GM19324 (cell line): Measurements from ENCODE around the gene PCNX1.
"Not testable (repeated sequence)": the region's sequence is repeated elsewhere in the genome, so short reads cannot be mapped to it uniquely, and the experiment has no call there.

ENCODE experiments used
- ATAC-seq: cut with Tn5 transposase; IDR thresholded peaks from one replicate; pipeline ENCODE4 v1.9.1; 2021; ENCODE audit warnings: mild to moderate bottlenecking, moderate library complexity; ENCODE audit not compliant: unreplicated experiment, low FRiP score

The PCNX1 gene

DNA sequence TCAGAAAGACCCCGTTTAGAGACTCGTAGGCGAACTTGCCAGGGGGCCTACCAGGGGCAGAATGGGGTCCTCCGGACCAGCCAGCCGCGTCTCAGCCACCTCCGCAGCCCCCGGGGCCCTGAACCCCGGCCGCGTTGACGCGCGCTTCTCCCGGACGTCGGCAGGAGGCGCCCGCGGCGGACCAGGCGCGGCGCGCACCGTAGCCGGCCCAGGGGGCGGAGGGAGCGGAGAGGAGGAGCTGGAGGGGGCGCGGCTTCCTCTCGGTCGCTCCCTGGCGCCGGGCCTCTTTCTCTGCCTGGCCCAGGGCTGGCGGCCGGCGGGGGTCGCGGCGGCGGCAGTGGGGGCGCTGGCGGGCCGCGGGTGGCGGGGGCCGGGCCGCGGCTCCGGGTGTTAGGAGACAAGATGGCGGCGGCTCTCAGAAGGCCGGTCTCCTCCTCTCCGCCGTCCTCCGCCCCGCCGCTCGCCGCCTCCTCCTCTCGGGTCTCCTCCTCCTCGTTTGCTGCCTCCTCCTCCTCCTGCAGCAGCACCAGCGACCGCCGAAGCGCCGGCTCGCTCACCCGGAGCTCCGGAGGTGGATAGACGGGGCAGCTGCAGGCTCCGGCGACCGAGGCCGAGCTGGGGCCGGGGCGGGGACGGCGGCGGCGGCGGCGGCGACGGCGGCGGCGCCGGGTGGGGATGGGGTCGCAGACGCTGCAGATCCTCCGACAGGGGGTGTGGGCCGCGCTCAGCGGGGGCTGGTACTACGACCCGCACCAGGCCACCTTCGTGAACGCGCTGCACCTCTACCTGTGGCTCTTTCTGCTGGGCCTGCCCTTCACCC is at the start of gene PCNX1:
PCNX1 (plus strand) TSS at position 284 of the 820 bp plus-strand sequence; CDS start at position 676, 392 bp downstream.
- peak; percentile 83 for ATAC-seq

DNA sequence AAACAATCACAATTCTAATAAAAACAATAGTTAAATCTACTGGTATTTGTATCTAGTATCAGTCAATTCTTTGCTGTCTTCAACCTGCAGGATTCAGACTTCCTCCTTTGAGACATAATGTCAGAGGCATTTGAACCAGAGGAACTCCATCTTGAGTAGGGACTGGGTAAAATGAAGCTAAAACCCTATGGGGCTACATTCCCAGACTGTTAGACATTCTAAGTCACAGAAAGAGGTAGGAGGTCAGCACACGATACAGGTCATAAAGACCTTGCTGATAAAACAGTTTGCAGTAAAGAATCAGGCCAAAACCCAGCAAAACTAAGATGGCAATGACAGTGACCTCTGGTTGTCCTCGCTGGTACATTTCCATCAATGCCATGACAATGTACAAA is 49.8 kb upstream of the PCNX1 start:
- no peak for ATAC-seq

DNA sequence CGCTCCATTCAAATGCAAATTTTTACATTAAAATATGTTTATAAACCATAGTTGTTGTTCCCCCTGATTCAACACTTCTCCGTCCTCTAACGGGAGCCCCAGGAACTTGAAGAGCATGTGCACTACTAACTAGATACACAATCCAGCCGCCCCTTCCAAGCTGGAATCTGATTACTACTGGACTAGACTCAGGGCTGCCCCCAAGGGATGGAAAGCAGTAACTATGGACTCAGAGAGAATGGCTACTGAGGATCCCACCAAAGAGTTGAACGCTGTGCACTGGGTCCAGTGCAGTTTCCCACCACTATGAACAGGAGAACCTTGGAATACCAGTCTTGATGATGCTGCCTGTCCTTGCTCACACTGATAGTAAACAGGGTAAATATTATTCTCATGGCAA is 48.6 kb upstream of the PCNX1 start:
- ATAC-seq = no peak

DNA sequence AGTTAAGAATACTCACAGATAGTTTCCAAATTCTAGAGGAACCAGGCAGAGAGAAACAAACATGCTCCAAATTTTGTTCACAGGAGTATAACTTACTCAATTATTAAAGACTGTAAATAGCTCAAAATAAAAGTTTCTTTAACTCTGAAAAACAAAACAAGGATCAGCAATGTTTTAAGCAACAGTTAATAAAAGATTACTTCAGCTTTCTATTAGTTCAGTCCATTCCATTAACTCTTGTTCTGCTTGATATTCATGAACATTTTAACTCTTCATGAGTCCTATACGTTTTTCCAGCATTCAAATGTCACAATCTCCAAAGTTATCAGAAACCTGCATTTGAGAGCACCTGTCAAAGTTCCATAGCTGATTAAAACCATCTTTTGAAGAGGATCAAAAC is 40.3 kb upstream of the PCNX1 start:
- ATAC-seq = not testable (repeated sequence)

DNA sequence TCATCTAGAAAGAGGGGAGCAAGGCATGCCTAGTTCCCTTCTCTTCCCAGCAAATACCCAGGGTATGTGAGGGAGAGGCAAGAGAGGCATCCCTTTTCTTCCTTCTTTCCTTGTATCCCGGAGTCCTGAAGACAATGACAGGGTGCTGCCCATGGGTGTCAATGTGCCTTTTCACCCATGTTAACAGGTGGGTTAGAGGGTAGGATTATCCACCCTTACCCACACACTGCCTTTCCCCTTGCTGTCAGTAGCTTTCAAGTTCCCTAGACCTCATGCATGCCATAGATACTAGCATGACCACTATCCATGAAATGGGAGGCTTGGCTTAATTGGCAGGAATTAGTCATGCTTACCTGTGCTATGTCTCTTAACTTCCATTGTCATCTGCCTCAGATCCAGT is 36.3 kb upstream of the PCNX1 start:
- no peak for ATAC-seq

DNA sequence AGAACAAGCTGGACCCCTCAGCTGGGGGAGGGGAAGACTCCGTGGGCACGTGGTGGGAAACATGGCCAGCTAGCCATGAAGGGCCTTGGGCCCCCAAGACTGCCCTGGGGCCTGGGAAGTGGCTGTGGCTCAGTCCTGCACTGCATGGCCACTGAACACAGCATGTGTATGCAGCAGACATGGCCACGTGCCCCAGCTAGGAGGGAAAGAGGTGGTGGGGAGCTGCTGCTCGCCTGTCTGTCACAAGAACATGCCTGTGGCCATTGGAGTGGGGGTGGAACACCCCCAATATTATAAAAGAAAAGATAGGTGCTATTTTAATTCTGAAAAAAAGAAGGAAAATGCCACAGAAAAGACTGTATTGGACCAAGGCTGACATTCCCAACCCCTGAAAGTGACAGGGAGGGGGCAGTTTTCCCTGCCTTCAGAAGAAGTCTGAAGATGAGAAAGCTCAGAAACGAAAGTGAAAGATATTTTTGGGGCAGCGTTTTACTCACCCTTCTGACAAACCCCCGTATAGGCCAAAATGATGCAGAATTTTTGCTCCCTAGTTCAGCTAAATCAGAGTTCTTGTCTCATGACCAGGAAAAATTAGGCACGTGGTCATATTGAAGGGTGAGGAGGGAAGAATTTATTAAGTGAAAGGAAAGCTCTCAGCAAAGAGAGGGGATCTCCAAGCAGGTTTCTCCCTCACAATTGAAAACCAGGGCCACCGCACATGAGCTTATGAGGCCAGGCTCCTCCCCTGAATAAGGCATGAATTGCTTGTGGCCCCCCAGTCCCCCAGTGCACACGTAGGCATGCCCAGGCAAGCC is 35.2 kb upstream of the PCNX1 start:
- no peak for ATAC-seq

DNA sequence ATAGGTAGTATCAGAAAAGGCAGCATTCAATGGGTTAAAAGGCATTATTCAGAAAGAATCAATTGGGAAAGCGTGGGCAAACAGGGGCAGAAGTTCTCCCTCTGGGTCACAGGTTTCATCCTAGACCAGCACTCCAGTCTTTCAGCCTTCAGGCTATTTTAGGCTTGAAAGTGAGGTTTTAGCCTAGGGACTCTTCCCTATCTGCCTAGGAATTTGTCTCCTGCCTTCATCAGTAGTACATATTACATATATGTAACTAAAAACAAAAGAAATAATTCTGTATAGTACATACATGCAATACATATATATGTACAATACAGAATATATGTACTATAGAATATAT is 34.6 kb upstream of the PCNX1 start:
- no peak for ATAC-seq

DNA sequence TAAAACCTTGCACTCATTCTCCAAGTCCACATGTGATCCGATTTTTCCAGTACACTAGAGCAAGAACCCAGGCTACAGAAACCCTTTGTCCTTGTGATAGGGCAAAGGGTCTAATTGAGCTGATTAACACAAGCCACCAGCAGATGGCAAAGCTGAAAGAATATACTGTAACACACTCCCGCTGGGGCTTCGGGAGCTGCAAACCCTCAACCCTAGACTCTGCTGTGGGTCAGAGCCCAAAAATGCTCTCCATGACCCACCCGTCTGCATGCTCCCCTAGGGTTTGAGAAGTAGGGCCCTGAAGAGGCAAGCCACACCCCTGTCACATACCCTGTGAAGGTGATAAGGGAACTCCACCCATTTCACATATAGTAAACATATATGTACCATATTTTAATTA is 33.6 kb upstream of the PCNX1 start:
- no peak for ATAC-seq

DNA sequence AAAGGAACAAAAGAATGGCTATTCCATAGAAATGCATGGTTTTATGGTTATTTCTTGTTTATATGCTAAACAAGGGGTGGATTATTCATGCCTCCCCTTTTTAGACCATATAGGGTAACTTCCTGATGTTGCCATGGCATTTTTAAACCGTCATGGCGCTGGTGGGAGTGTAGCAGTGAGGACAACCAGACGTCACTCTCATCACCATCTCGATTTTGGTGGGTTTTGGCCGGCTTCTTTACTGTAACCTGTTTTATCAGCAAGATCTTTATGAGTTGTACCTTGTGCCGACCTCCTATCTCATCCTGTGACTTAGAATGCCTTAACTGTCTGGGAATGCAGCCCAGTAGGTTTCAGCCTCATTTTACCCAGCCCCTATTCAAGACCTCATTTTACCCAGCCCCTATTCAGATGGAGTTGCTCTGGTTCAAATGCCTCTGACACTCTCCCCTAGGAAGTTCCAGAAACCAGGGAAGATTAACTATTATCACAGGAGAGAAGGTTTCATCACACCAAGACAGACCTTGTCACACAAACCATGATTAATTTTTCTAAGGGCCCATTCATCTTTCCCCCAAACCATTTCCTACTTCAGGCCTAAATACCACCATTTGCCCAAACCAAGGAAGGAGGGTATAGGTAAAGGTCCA is 31.3 kb upstream of the PCNX1 start:
- ATAC-seq = not testable (repeated sequence)

DNA sequence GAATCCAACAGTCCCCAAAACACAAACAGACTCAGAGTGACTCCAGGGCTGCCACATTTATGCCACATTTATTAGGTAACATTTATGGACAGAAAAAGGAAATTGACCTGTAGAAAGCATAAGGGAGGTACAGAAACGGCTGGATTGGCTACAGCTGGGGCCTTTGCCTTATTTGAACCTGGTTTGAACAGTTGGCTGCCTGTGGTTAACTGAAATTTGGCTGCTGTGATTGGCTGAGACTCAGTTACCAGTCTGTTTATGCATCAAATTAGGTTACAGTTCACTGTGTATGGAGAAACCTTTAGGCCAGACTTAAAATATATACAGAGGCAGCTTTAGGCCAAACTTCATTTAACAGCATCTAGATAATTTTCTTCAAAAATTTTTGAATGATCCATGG is 27.8 kb upstream of the PCNX1 start:
- no peak for ATAC-seq

DNA sequence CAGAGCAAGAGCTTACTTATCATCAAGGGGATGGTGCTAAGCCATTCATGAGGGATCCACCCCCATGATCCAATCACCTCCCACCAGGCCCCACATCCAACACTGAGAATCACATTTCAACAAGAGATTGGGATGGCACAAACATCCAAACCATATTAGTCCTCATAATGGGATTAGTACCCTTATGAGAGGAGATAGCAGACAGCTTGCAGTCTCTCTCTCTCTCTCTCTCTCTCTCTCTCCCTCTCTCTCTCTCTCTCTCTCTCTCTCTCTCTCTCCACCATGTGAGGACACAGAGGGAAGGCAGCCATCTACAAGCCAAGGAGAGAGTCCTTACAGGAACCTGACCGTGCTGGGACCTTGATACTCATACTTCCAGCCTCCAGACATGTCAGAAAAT is 26.4 kb upstream of the PCNX1 start:
- not testable (repeated sequence) for ATAC-seq

DNA sequence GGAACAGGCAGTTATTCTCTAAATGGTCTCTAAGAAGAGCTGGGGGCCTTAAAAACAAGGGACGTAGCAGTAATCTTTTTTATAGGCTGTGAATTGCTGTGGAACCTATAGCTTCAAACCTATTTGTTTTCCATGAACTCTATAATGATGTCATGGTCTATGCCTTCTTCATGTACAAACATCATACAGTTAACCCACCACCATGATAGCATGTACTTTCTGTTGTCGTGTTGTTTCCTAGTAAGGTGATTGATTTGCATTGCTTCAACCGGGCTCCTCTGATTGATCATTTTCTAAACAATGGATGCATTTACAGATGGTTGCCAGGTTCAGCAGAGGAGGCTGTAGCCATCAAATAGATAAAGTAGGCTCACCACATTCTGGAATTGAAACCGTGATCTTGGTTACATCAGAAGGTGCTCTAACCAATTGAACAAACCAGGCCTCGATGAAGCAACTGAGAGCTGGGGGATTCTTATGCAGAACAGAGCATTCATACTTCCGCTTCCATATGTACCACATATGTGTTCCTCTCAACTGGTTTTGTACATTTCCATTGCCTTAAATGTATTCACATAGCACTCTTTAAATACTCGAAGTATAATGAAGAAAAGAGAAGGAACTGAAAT is 25.6 kb upstream of the PCNX1 start:
- no peak for ATAC-seq

DNA sequence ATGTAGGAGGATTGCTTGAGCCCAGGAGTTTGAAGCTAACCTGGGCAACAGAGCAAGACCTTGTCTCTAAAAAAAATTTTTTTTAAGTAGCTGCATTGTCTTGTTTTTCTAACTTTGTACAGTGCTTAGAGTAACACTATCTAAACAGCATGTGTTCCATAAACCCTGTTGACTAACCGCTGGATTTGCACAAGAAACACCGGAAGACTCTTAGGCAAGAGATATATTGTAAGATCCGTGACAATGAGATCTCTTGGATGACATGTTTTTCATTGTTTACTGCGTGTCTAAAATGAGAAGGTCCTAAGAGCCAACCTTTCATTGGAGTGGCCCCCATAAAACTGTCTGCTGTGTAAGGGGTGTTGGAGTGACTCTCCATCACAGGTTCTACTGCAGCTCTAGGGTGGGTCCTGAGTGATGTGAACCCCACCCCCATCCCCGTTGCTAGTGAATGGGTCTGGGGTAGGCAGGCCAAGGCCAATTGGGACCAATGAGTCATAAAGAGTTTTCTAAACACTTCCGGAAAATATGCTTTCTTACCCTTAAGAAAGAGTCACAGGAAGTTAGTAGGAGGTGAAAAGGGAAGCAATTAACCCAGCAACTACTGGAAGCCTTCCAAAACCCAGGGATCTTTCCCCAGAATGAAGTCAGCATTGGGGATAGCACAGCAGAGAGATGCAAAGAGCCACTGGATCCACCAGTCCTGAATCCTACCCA is 24.3 kb upstream of the PCNX1 start:
- no peak for ATAC-seq

DNA sequence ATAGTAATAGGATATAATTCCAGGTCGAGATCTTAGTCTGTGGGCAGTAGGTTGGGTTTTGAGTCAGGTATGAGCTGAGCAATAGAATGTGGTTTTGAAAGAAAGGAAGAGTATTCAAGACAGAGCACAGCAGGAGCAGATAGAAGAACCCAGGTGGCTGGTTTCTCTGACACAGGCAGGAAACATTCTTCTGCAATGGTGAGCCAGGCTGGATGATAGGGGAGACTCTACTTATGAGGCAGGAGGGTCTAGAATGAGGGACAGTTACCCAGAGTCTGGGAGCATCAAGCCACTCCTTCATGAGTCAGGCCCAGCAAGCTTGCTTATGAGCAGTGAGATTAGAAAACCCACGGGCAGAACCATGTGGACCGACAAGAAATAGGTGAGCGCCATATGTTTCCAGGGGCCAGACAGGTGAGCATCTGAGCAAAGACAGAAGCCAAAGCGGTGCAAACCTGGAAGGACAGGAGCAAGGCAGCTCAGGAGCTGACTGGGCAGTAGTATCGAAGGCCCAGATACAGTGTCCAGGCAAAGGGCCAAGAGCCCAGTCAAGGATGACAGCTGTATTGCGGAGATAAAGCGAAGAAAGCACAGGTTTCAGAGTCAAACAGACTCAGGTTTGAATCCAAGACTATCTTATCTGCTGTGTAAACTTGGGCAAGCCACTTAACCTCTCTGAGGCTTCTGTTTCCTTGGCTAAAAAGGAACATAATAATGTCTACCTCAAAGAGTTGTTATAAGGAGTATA is 22.5 kb upstream of the PCNX1 start:
- no peak for ATAC-seq

DNA sequence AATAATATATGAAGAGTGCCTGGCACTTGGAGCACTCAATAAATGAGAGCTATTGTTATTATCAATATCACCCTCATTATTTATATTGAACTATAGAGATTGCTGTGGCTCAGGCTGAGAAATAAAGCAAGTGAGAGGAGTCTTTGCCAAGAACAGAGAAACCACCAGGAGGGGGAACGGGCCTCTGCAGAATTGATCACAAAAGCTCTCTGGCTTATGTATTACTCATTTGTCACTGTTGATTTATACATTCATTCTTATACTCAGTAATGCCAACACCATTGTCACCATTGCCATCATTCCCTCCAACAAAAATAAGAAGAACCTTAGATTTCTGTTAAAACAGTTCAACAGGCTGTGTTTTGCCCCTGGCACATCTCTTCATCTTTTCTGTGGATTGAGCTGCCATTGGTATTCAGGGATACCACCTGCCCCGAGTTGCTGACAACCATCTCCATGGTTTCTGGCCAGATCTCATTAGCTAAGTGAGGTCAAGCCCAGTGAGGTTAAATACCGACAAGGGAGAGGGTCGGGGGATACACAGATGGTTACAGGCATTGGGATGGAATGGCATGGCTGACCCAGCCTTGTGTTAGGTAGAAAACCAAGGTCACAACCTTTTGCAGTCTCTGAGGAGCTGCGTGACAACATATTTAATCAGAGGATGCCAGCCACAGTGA is 21.8 kb upstream of the PCNX1 start:
- ATAC-seq = no peak

DNA sequence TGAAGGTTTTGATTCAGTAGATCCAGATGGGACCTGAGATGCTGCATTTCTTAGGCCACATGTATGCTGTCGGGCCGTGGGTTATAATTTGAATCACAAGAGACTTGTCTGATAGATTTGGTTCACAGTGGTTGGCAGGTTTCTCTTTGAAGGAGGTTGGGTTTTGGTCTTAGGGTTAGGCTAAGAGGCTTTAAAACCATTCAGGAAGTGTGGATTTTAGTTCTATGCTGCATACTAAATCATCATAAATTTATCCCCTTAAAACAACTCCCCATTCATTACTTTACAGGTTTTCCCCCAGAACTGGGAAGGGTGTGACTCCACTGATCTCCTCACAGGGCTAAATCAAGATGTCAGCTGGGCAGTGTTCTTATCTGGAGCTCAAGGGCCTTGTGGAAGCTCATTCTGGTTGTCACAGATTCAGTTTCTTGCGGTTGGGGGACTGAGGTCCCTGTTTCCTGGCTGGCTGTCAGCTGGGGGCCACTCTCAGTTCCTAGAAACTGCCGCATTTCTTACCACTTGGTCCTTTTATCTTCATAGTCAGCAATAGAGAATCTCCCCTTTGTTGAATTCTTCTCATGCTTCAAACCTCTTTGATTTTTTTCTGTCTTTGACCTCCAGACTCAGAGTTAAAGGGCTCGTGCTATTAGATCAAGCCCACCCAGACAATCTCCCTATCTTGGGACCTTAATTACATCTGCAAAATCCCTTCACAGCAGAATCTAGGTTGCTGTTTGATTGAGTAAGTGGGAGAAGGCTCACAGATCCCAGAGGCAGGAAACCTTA is 20.6 kb upstream of the PCNX1 start:
- peak; percentile 52 for ATAC-seq

DNA sequence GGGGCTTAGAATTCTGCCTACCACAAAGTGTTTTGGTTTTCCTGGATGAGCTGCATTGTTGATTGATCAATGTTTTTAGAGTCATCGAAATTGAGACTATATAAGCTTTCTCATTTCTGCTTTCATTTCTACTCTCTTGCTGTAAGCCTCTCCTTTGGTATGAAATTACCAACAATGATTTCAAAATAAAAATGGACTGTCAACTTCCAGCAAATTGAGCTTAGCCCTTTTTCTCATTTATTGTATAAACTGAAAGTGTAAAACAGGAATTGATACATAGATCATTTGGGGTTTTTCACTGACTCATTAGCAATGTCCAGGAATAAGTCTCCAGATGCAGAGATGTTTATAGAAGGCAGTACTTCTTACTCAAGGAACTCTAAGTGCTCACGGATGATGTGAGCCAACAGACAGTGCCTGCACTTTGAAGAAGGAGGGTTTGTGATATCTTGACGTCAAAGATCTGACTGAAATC is 20.0 kb upstream of the PCNX1 start:
- ATAC-seq = peak; percentile 31
